Osteocyte (in vitro differentiated cells): ENCODE results near the gene IQSEC1. TPM values are rescaled to one million over a fixed set of nuclear protein-coding genes. Genes with fewer than 3 reads are reported as not detected.
A peak's percentile ranks its signal among the peaks of the same experiment; 100 is the strongest.

Source experiments
- DNase-seq: peaks from one replicate; pipeline ENCODE4 v3.0.0; 2021; ENCODE audit warnings: mixed read lengths; ENCODE audit not compliant: unreplicated experiment; ENCODE audit errors: extremely low spot score
- H3K27ac Mint-ChIP-seq: one replicate; pipeline ENCODE4 v1.8.0; 2021; ENCODE audit warnings: mild to moderate bottlenecking, mixed read lengths; ENCODE audit not compliant: unreplicated experiment
- H3K27me3 Mint-ChIP-seq: one replicate; pipeline ENCODE4 v1.8.0; 2021; ENCODE audit warnings: mixed read lengths; ENCODE audit not compliant: unreplicated experiment
- H3K36me3 Mint-ChIP-seq: one replicate; pipeline ENCODE4 v1.8.0; 2021; ENCODE audit warnings: mixed read lengths; ENCODE audit not compliant: unreplicated experiment
- H3K4me1 Mint-ChIP-seq: one replicate; pipeline ENCODE4 v1.8.0; 2021; ENCODE audit warnings: mixed read lengths; ENCODE audit not compliant: unreplicated experiment
- H3K4me3 Mint-ChIP-seq: one replicate; pipeline ENCODE4 v1.8.0; 2021; ENCODE audit warnings: mild to moderate bottlenecking, moderate library complexity, mixed read lengths; ENCODE audit not compliant: unreplicated experiment
- H3K9me3 Mint-ChIP-seq: one replicate; pipeline ENCODE4 v1.8.0; 2021; ENCODE audit warnings: mixed read lengths; ENCODE audit not compliant: unreplicated experiment
- CTCF ChIP-seq: fragments of 200-600 bp; sonication (generic); IDR thresholded peaks from 2 replicates; pipeline ENCODE4 v1.5.0; 2021; ENCODE audit warnings: antibody characterized with exemption, mild to moderate bottlenecking, moderate library complexity
- total RNA-seq: library from RNA; stranded (reverse); gene quantifications from 2 replicates; pipeline ENCODE4 v1.2.1, GENCODE V29; 2021

The IQSEC1 gene
- total RNA-seq, 1 donor from 2014 or later: 37.9 TPM

- no peak for DNase-seq
- Mint-ChIP-seq H3K4me1 (peaks cover 74% of the 10 kb centered on the region), H3K27ac (no peak overlapping the region), H3K4me3 (no peak overlapping the region), H3K9me3 (no peaks in the 10 kb centered on the region), H3K27me3 (no peaks in the 10 kb centered on the region), H3K36me3 (no peaks in the 10 kb centered on the region)
- no peak for TF ChIP-seq CTCF
Observed at GRCh38 chr3:12948891-12949711, 124.1 kb downstream of the IQSEC1 start.

- no peak for DNase-seq
- peaks cover 68% of the 10 kb centered on the region for H3K4me1 Mint-ChIP-seq
- no peaks in the 10 kb centered on the region for H3K9me3 Mint-ChIP-seq
- no peak for TF ChIP-seq CTCF
- peak overlapping the region; percentile 8 for H3K27ac Mint-ChIP-seq
- no peaks in the 10 kb centered on the region for H3K36me3 Mint-ChIP-seq
- no peaks in the 10 kb centered on the region for H3K27me3 Mint-ChIP-seq
- no peak overlapping the region for H3K4me3 Mint-ChIP-seq
Observed at GRCh38 chr3:12948371-12948770, 124.9 kb downstream of the IQSEC1 start.

- peaks cover 63% of the 10 kb centered on the region for H3K4me1 Mint-ChIP-seq
- H3K27ac Mint-ChIP-seq: peak overlapping the region; percentile 8
- H3K4me3 Mint-ChIP-seq: no peak overlapping the region
- H3K27me3 Mint-ChIP-seq: no peaks in the 10 kb centered on the region
- no peaks in the 10 kb centered on the region for H3K36me3 Mint-ChIP-seq
- no peak for DNase-seq
- no peak for TF ChIP-seq CTCF
- H3K9me3 Mint-ChIP-seq: no peaks in the 10 kb centered on the region
Observed at GRCh38 chr3:12947504-12948369, 125.5 kb downstream of the IQSEC1 start.

- Mint-ChIP-seq H3K36me3 (no peaks in the 10 kb centered on the region), H3K4me3 (no peak overlapping the region), H3K27ac (no peak overlapping the region), H3K4me1 (peaks cover 55% of the 10 kb centered on the region), H3K27me3 (no peaks in the 10 kb centered on the region), H3K9me3 (no peaks in the 10 kb centered on the region)
- no peak for DNase-seq
- no peak for TF ChIP-seq CTCF
Observed at GRCh38 chr3:12946649-12947316, 126.4 kb downstream of the IQSEC1 start.
